Lower lobe of right lung (tissue), 2 donors: ENCODE measurements around the gene MED12L. TPM values are rescaled to one million over a fixed set of nuclear protein-coding genes. Genes with fewer than 3 reads are reported as not detected.

Experiments
- ATAC-seq, 2 donors: fragments of 200-7000 bp; cut with Tn5 transposase; one replicate each; pipeline ENCODE4 v1.9.1; 2020 to 2022; ENCODE audit warnings: mild to moderate bottlenecking in 2 of 2, moderate library complexity in 2 of 2
- DNase-seq: peaks from one replicate; pipeline ENCODE4 v3.0.0-alpha.2; 2020
- H3K27ac ChIP-seq: fragments of 200-600 bp; one replicate; pipeline ENCODE4 v1.8.0; 2022
- H3K27me3 ChIP-seq: fragments of 200-600 bp; one replicate; pipeline ENCODE4 v1.8.0; 2022; ENCODE audit warnings: low read depth
- H3K36me3 ChIP-seq: fragments of 200-600 bp; one replicate; pipeline ENCODE4 v1.8.0; 2022; ENCODE audit warnings: mild to moderate bottlenecking
- H3K4me1 ChIP-seq: fragments of 200-600 bp; one replicate; pipeline ENCODE4 v1.8.0; 2022
- H3K4me3 ChIP-seq: fragments of 200-600 bp; one replicate; pipeline ENCODE4 v1.8.0; 2022; ENCODE audit warnings: mild to moderate bottlenecking
- H3K9me3 ChIP-seq: fragments of 200-600 bp; one replicate; pipeline ENCODE4 v1.8.0; 2022
- CTCF ChIP-seq: fragments of 200-600 bp; IDR thresholded peaks from one replicate; pipeline ENCODE4 v1.8.0; 2022; ENCODE audit warnings: antibody characterized with exemption, mild to moderate bottlenecking
- intact Hi-C: fragments of 100-400 bp; cut with DNase I; formaldehyde crosslinking; loops from one replicate; pipeline ENCODE4 v1.11.0; 2022
- total RNA-seq: library from RNA; stranded (reverse); fragmentation: NEBNext Ultra II Directional; extraction: Animal tissue kit (Norgen Biotek cat#: 25700); gene quantifications from one replicate; pipeline ENCODE4 v1.2.1, GENCODE V29; 2021
- donor health status: DM: no; HTN: yes; CAD: no; lungs with severe emphysema.

MED12L gene
- total RNA-seq, 1 donor from 2014 or later, result 0.44 TPM

- ATAC-seq, result no peak
- Histone ChIP-seq H3K4me3 (no peak overlapping the region), H3K4me1 (no peaks in the 10 kb centered on the region), H3K36me3 (no peaks in the 10 kb centered on the region), H3K27ac (no peak overlapping the region), H3K27me3 (no peaks in the 10 kb centered on the region), H3K9me3 (no peaks in the 10 kb centered on the region)
- intact Hi-C loops, result no loop called here
- TF ChIP-seq CTCF, result no peak
- no peak for DNase-seq
Measured at GRCh38 chr3:151407928-151408327, 322.5 kb downstream of the MED12L start.

- intact Hi-C loops, result no loop called here
- DNase-seq, result no peak
- H3K9me3 ChIP-seq, result no peaks in the 10 kb centered on the region
- no peaks in the 10 kb centered on the region for H3K4me1 ChIP-seq
- H3K36me3 ChIP-seq, result no peaks in the 10 kb centered on the region
- no peak overlapping the region for H3K27ac ChIP-seq
- no peaks in the 10 kb centered on the region for H3K27me3 ChIP-seq
- no peak for ATAC-seq
- no peak overlapping the region for H3K4me3 ChIP-seq
- no peak for TF ChIP-seq CTCF
Measured at GRCh38 chr3:151410891-151411559, 325.6 kb downstream of the MED12L start.

GRCh38 chr3:151412989-151413388 is 327.5 kb downstream of the MED12L start:
- no peak for TF ChIP-seq CTCF
- no peak for ATAC-seq
- H3K4me1 ChIP-seq, result no peaks in the 10 kb centered on the region
- intact Hi-C loops, result no loop called here
- no peaks in the 10 kb centered on the region for H3K36me3 ChIP-seq
- no peak overlapping the region for H3K27ac ChIP-seq
- DNase-seq, result no peak
- H3K9me3 ChIP-seq, result no peaks in the 10 kb centered on the region
- no peaks in the 10 kb centered on the region for H3K27me3 ChIP-seq
- no peak overlapping the region for H3K4me3 ChIP-seq

- no peaks in the 10 kb centered on the region for H3K27me3 ChIP-seq
- DNase-seq, result no peak
- no peak overlapping the region for H3K27ac ChIP-seq
- no peak overlapping the region for H3K4me3 ChIP-seq
- ATAC-seq, result no peak
- TF ChIP-seq CTCF, result no peak
- no peaks in the 10 kb centered on the region for H3K36me3 ChIP-seq
- H3K4me1 ChIP-seq, result no peaks in the 10 kb centered on the region
- no peaks in the 10 kb centered on the region for H3K9me3 ChIP-seq
- intact Hi-C loops, result no loop called here
Measured at GRCh38 chr3:151415289-151415688, 329.8 kb downstream of the MED12L start.

- H3K27ac ChIP-seq, result no peak overlapping the region
- no peaks in the 10 kb centered on the region for H3K36me3 ChIP-seq
- no peak for DNase-seq
- TF ChIP-seq CTCF, result no peak
- H3K27me3 ChIP-seq, result no peaks in the 10 kb centered on the region
- H3K4me3 ChIP-seq, result no peak overlapping the region
- H3K4me1 ChIP-seq, result no peaks in the 10 kb centered on the region
- ATAC-seq, result no peak
- intact Hi-C loops, result no loop called here
- H3K9me3 ChIP-seq, result no peaks in the 10 kb centered on the region
Measured at GRCh38 chr3:151419806-151420205, 334.3 kb downstream of the MED12L start.

- Histone ChIP-seq H3K4me3 (no peak overlapping the region), H3K9me3 (no peaks in the 10 kb centered on the region), H3K4me1 (no peaks in the 10 kb centered on the region), H3K27ac (no peak overlapping the region), H3K27me3 (no peaks in the 10 kb centered on the region), H3K36me3 (no peaks in the 10 kb centered on the region)
- TF ChIP-seq CTCF, result no peak
- intact Hi-C loops, result no loop called here
- ATAC-seq (no peak), DNase-seq (no peak)
Measured at GRCh38 chr3:151421938-151422337, 336.5 kb downstream of the MED12L start.
